BLaER1 treated with 17β-estradiol and CSF1 and Interleukin-3, amounts not matched to agents 10 nM and 100 nM (cell line): ENCODE results near the gene CNPY1.

Experiments used
- H3K27ac ChIP-seq, 11 experiments: shearing (Covaris generic); formaldehyde crosslinking; 2 replicates each; pipeline ENCODE4 v1.8.1; 2022
- H3K27me3 ChIP-seq, 11 experiments: shearing (Covaris generic); formaldehyde crosslinking; 2 replicates each; pipeline ENCODE4 v1.8.1; 2022
- H3K36me3 ChIP-seq, 11 experiments: shearing (Covaris generic); formaldehyde crosslinking; 2 replicates each; pipeline ENCODE4 v1.8.1; 2022
- H3K4me1 ChIP-seq, 10 experiments: shearing (Covaris generic); formaldehyde crosslinking; 2 replicates each; pipeline ENCODE4 v1.8.1; 2022
- H3K4me2 ChIP-seq, 11 experiments: shearing (Covaris generic); formaldehyde crosslinking; 2 replicates each; pipeline ENCODE4 v1.8.1; 2022
- H3K4me3 ChIP-seq, 10 experiments: shearing (Covaris generic); formaldehyde crosslinking; 2 replicates each; pipeline ENCODE4 v1.8.1; 2022
- H3K9ac ChIP-seq, 11 experiments: shearing (Covaris generic); formaldehyde crosslinking; 2 replicates each; pipeline ENCODE4 v1.8.1; 2022
- H3K9me3 ChIP-seq, 11 experiments: shearing (Covaris generic); formaldehyde crosslinking; replicated peaks in 1 of 11; 2 replicates each; pipeline ENCODE4 v1.8.1; 2022
- H4K20me1 ChIP-seq, 11 experiments: shearing (Covaris generic); formaldehyde crosslinking; 2 replicates each; pipeline ENCODE4 v1.8.1; 2022
- Cebpa-rat ChIP-seq, 11 experiments: shearing (Covaris generic); IDR thresholded peaks; 2 replicates each; pipeline ENCODE4 v1.8.1; 2022

CNPY1 gene

DNA sequence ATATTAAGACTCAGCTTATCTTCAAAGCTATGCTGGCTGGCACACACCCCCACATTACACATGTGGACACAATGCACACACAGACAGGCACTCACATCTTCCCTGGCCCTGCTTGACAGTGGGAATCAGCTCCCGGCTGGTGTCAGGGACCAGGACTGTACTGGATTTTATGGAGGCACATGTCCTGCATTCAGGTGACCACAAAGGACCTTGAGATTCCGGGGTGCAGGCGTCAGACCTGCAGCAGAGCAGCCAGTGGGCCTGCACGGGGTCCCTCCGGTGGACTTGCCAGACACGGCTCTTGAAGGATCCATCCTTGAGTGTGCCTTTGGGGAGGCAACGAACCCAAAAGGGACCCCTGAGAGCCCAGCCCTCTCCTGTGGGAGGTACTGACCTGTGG, 1.9 kb downstream of the CNPY1 start:
- no peak for TF ChIP-seq Cebpa-rat (IDR thresholded peaks at IDR 0.05)
- peaks cover 0 to 5% (median 0%) of the 10 kb centered on the region in 11 experiments; a peak in 1 of 22 replicates for H3K27me3 ChIP-seq
- no peak overlapping the region for H3K27ac ChIP-seq
- no peaks in the 10 kb centered on the region for H3K4me1 ChIP-seq
- H3K9ac ChIP-seq: no peak overlapping the region
- H4K20me1 ChIP-seq: peaks cover 0 to 4% (median 0%) of the 10 kb centered on the region in 11 experiments; a peak in 1 of 22 replicates
- H3K4me3 ChIP-seq: no peak overlapping the region
- no peaks in the 10 kb centered on the region for H3K9me3 ChIP-seq
- H3K4me2 ChIP-seq: no peak overlapping the region
- no peaks in the 10 kb centered on the region for H3K36me3 ChIP-seq

- no peak overlapping the region for H3K4me2 ChIP-seq
- H3K27me3 ChIP-seq: peaks cover 0 to 5% (median 0%) of the 10 kb centered on the region in 11 experiments; a peak in 1 of 22 replicates
- H4K20me1 ChIP-seq: peaks cover 0 to 4% (median 0%) of the 10 kb centered on the region in 11 experiments; a peak in 1 of 22 replicates
- H3K36me3 ChIP-seq: no peaks in the 10 kb centered on the region
- TF ChIP-seq Cebpa-rat (IDR thresholded peaks at IDR 0.05): no peak
- H3K4me1 ChIP-seq: no peaks in the 10 kb centered on the region
- no peak overlapping the region for H3K9ac ChIP-seq
- H3K27ac ChIP-seq: no peak overlapping the region
- H3K4me3 ChIP-seq: no peak overlapping the region
- no peaks in the 10 kb centered on the region for H3K9me3 ChIP-seq
Measured at GRCh38 chr7:155543926-155544325, 2.4 kb downstream of the CNPY1 start.

DNA sequence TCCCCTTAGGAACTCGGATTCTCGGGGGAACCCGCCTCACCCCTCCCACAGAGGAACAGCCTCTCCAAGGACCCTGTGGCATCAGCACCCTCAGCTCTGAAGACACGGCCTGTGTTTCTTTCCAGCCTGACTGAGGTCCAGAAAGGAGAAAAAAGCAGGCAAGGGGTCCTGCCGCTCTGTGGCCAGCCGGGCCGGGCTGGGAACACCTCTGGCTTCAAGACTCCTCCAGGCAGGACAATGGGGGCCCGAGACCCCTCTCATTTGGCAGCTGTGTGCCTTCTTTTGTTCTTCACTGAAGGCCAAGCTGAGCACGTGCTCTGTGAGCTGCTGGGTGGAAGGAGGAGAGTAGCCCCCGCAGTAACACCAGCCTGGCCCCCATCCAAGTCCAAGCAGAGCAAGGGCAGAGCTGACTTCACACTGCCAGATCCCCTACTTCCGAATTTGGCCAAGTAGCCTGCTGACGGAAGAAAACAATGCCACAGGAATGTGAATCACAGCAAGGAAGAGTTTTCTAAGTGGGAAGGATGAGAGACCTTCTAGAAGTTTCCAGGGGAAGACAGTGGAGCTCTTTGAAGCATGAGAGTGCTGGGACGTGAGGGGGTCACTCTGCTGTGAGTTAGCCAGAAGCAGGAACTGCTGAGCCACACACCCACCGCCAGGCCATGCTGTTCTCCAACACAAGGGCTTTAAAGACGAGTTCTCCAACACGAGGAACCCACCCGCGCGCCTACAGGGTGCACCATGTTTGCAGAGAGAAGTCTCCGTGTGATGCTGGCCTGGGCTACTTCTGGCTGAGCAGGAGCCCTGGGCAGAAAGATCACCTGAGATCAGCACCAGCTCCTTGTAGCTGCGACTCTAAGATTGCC, 3.1 kb downstream of the CNPY1 start:
- TF ChIP-seq Cebpa-rat (IDR thresholded peaks at IDR 0.05): no peak
- H3K9me3 ChIP-seq: no peaks in the 10 kb centered on the region
- H3K27me3 ChIP-seq: peaks cover 0 to 6% (median under 1%) of the 10 kb centered on the region in 11 experiments; a peak in 5 of 22 replicates
- no peak overlapping the region for H3K9ac ChIP-seq
- no peak overlapping the region for H3K27ac ChIP-seq
- H3K4me3 ChIP-seq: no peak overlapping the region
- peaks cover 0 to 4% (median 0%) of the 10 kb centered on the region in 11 experiments; a peak in 1 of 22 replicates for H4K20me1 ChIP-seq
- H3K36me3 ChIP-seq: no peaks in the 10 kb centered on the region
- no peaks in the 10 kb centered on the region for H3K4me1 ChIP-seq
- no peak overlapping the region for H3K4me2 ChIP-seq

- Histone ChIP-seq H3K27ac (no peak overlapping the region), H3K9ac (no peak overlapping the region), H3K9me3 (no peaks in the 10 kb centered on the region), H3K4me2 (no peak overlapping the region), H4K20me1 (peaks cover 0 to 4% (median 0%) of the 10 kb centered on the region in 11 experiments; a peak in 1 of 22 replicates), H3K27me3 (peaks cover 0 to 17% (median 11%) of the 10 kb centered on the region in 11 experiments; a peak in 18 of 22 replicates), H3K4me3 (no peak overlapping the region), H3K36me3 (no peaks in the 10 kb centered on the region), H3K4me1 (no peaks in the 10 kb centered on the region)
- TF ChIP-seq Cebpa-rat (IDR thresholded peaks at IDR 0.05): no peak
Measured at GRCh38 chr7:155541986-155542675, 4.2 kb downstream of the CNPY1 start.

DNA sequence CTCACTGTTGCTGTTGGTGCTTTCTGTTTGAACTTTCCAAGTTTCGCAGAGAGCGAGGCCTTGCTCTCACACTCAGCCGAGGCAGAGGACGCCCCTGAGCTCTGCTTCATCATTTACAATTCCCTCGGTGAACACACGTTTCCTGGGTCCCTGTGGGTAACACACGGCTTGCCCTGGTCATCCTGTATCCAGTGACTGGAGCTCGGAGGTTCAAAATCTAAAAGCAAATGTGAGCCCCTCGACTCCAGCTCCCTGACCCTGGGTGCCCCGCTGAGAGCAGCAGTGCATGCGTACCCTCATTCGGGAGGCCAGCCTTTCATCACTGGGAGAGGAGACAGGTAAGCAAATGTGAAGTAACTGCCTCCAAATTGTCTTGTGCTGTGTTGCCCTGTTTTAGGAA, 5.8 kb downstream of the CNPY1 start:
- Histone ChIP-seq H3K4me3 (no peak overlapping the region), H3K9me3 (no peaks in the 10 kb centered on the region), H3K4me2 (no peak overlapping the region), H3K27ac (no peak overlapping the region), H4K20me1 (peaks cover 0 to 9% (median 0%) of the 10 kb centered on the region in 11 experiments; a peak in 4 of 22 replicates), H3K9ac (no peak overlapping the region), H3K27me3 (peaks cover 15 to 33% (median 27%) of the 10 kb centered on the region in 11 experiments), H3K4me1 (no peaks in the 10 kb centered on the region), H3K36me3 (no peaks in the 10 kb centered on the region)
- TF ChIP-seq Cebpa-rat (IDR thresholded peaks at IDR 0.05): no peak

DNA sequence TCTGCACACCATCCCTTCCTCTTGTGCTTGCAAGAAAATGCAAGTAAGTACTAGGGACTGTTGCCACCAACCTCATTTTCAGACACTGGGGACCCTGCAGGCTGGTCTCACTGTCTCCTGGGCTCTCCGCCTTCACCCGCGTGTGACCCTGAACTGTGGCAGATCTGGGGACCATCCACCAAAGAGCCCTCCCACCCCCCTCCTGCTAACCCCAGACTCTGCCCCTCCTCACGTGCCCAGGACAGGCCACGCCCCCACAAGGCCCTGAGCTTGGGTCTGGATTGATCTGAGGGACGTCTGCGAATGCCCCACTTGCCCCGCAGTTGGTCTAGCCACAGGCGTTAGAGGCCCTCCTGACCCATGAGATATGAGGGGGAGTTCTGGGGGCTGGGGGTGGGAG, 8.1 kb downstream of the CNPY1 start:
- Histone ChIP-seq H3K27ac (no peak overlapping the region), H3K27me3 (peaks cover 37 to 56% (median 50%) of the 10 kb centered on the region in 11 experiments), H3K4me1 (peaks cover 0 to 6% (median 5%) of the 10 kb centered on the region in 10 experiments; a peak in 18 of 20 replicates), H3K4me3 (no peak overlapping the region), H4K20me1 (peaks cover 0 to 31% (median 9%) of the 10 kb centered on the region in 11 experiments; a peak in 13 of 22 replicates), H3K36me3 (no peaks in the 10 kb centered on the region), H3K9me3 (no peaks in the 10 kb centered on the region), H3K4me2 (no peak overlapping the region), H3K9ac (no peak overlapping the region)
- no peak for TF ChIP-seq Cebpa-rat (IDR thresholded peaks at IDR 0.05)

DNA sequence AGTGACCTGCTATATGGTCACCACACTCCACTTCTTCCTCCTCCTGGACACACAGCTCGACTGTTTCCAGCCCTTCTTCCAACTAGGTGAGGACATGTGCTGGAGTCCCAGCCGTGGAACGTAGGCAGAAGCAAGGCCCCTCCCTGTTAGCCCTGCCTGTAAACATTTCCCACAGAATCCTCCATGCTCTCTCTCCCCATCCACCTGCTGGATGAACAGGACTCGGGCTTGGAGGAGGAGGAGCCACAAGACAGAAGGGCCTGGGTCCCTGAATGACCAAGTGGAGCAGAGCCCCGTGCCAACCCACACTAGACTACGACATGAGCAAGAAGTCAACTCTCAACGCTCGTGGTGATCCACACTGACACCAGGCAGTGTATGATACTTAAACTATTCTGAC, 9.9 kb downstream of the CNPY1 start:
- H3K27ac ChIP-seq: no peak overlapping the region

GRCh38 chr7:155534691-155535090, 11.7 kb downstream of the CNPY1 start:
- no peak for TF ChIP-seq Cebpa-rat (IDR thresholded peaks at IDR 0.05)
- no peak overlapping the region for H3K9ac ChIP-seq
- H3K4me2 ChIP-seq: no peak overlapping the region
- H3K4me1 ChIP-seq: peaks cover 3 to 15% (median 12%) of the 10 kb centered on the region in 10 experiments; a peak in 18 of 20 replicates
- H3K4me3 ChIP-seq: no peak overlapping the region
- H3K27me3 ChIP-seq: peaks cover 72 to 87% (median 86%) of the 10 kb centered on the region in 11 experiments
- H4K20me1 ChIP-seq: peaks cover 0 to 59% (median 22%) of the 10 kb centered on the region in 11 experiments; a peak in 15 of 22 replicates
- no peak overlapping the region for H3K27ac ChIP-seq
- no peaks in the 10 kb centered on the region for H3K36me3 ChIP-seq
- no peaks in the 10 kb centered on the region for H3K9me3 ChIP-seq

More for the DNA sequence above, 9.9 kb downstream of the CNPY1 start:
- Histone ChIP-seq H4K20me1 (peaks cover 0 to 49% (median 22%) of the 10 kb centered on the region in 11 experiments; a peak in 15 of 22 replicates), H3K27me3 (peaks cover 56 to 74% (median 68%) of the 10 kb centered on the region in 11 experiments), H3K36me3 (no peaks in the 10 kb centered on the region), H3K4me2 (no peak overlapping the region), H3K9me3 (no peaks in the 10 kb centered on the region), H3K4me1 (peaks cover 3 to 15% (median 12%) of the 10 kb centered on the region in 10 experiments; a peak in 18 of 20 replicates), H3K4me3 (no peak overlapping the region), H3K9ac (no peak overlapping the region)
- TF ChIP-seq Cebpa-rat (IDR thresholded peaks at IDR 0.05): no peak
